ENCODE data around the gene NBPF1.
"Not testable (repeated sequence)": the region's sequence is repeated elsewhere in the genome, so short reads cannot be mapped to it uniquely, and the experiment has no call there.

NBPF1 gene

GRCh38 chr1:16623812-16624719 is 10.7 kb upstream of the NBPF1 start:
- not testable (repeated sequence) for DNase-seq (ENCODE audit: low read depth in 2 of 2, low spot score in 1 of 2)

DNA sequence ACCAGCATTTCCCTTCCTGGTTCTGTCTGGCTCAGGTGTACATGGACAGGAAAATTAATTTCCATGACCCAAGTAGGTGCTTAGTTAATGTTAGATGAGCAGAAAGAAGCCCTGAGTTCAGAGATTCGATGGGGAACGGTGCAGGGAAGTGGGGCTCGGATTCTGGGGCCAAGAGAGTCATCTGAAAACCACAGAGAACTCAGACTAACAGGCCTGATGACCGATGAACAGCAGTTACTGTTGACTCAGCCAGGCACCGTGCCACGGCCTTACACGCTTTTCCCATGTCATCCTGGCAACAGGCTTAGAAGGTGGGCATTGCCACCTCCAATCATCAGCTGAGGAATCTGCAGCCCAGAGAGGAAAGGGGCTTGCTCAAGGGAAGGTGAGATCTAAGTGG is 10.0 kb upstream of the NBPF1 start:
- DNase-seq (ENCODE audit: low read depth in 2 of 2, low spot score in 1 of 2), result not testable (repeated sequence)

GRCh38 chr1:16621681-16622315 is 8.4 kb upstream of the NBPF1 start:
- DNase-seq (ENCODE audit: low read depth in 2 of 2, low spot score in 1 of 2), result not testable (repeated sequence)

DNA sequence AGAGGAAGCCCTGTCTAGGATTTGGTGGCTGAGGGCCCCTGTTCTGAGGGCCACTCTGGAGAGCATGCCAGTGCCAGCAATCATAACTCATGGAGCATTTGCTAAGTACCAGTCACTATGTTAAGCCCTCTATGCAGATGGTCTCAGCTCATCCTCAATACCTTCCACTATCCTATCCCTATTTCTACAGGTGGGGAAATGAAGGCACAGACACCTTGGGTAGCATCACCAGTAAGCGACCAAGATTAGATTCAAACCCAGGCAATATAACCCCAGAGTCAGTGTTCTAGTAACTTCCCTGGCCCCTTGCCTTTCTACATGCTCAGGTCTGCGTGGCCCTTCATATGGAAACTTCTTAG is 7.9 kb upstream of the NBPF1 start:
- no peak for DNase-seq (ENCODE audit: low read depth in 2 of 2, low spot score in 1 of 2)

- not testable (repeated sequence) for DNase-seq (ENCODE audit: low read depth in 2 of 2, low spot score in 1 of 2)
Measured at GRCh38 chr1:16619803-16620501, 6.6 kb upstream of the NBPF1 start.

GRCh38 chr1:16618719-16619118 is 5.4 kb upstream of the NBPF1 start:
- DNase-seq (ENCODE audit: low read depth in 2 of 2, low spot score in 1 of 2), result no peak

DNA sequence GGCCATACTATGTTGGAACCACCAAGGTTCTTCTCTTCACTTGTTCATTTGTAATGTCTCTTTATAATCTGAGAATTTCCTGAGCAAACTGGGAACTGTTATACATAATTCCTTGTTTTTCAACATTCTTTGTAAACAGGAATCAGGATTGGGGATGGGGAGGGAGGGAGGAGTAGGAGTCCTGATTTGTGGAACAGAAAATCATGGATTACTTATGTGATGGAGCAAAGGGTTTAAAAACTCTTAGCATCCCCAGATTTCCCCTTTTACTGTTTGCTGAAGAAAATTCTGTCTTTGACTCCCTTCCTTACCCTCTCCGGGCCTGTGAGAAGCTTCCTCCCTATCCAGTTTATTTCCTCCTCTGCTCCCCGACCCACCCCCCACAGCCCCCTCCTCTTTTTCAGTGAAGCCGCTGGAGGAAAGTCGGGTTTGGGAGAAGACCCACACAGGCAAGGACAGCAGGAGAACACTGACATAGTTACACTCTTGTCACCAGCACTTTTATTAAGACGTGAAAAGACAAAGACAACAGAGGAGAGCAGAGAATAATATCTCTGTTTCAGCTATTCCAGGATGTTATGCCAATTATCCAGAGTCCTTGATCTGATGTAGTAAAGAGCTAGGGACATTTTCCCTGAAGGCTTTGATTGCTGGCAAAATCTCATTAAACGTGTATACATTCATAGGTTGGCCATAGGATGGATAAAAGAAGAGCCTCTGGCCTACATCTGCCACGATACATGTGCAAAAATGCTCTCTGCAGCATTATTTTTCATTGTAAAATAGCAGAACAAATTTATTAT is 4.6 kb upstream of the NBPF1 start:
- DNase-seq (ENCODE audit: low read depth in 2 of 2, low spot score in 1 of 2), result no peak

DNA sequence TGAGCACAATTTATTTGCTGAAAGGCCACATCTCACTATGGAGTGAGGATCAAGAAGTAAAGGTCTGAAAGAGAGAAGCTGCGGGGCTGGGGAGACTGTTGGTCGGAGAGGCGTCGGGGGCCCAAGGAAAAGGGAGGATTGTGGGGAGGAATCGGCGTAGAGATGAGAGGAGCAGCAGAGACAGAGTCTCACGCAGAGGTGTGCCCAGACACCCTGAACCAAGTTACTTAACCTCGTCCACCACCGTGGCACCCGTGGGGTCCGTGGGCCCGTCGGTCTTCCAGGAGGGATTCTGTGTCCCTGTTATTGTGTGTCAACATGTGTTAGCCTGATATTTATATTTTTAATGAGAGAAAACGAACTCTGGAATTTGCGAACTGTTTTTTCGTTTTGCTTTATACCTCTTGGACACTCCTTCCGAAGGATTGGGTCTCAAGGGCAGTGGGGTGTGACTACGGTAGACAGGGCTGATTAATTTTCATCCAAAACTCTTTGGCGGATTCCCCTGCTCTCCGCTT is 3.8 kb upstream of the NBPF1 start:
- no peak for DNase-seq (ENCODE audit: low read depth in 2 of 2, low spot score in 1 of 2)

DNA sequence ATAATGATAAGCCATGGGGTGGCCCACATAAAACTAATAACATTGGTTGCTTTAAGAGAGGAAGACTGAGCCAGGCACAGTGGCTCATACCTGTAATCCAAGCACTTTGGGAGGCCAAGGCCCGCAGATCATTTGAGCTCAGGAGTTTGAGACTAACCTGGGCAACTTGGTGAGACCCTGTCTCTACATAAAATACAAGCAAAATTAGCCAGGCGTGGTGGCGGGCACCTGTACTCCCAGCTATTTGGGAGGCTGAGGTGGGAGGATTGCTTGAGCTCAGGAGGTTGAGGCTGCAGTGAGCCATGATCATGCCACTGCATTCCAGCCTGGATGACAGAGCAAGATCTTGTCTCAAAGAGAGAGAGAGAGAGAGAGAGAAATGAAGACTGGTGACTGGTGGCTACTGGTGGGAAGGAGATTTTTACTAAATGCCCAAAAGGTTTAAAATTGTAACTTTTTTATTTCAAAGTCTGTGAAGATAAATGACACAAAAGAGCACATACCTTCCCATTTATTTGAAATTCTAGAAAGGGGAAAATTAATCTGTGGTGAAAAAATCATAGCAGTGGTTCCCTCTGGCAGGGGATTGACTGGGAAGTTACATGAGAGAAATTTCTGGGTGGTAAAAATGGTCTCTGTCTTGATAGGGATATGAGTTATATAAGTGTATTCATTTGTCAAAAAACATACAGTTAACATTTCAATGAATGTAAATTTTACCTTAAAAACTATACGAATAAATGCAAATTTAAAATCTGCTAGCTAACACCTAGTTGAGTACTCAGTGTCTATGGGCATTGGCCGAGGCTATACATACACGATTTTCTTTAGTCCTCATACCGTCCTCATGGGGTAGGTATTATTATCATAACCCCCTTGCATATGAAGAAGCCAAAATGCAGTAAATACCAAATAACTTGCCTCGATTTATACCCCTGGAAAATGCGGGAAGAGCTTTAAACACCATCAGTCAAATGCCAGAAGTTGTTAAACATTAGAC is 2.2 kb upstream of the NBPF1 start:
- DNase-seq (ENCODE audit: low read depth in 2 of 2, low spot score in 1 of 2), result no peak

DNA sequence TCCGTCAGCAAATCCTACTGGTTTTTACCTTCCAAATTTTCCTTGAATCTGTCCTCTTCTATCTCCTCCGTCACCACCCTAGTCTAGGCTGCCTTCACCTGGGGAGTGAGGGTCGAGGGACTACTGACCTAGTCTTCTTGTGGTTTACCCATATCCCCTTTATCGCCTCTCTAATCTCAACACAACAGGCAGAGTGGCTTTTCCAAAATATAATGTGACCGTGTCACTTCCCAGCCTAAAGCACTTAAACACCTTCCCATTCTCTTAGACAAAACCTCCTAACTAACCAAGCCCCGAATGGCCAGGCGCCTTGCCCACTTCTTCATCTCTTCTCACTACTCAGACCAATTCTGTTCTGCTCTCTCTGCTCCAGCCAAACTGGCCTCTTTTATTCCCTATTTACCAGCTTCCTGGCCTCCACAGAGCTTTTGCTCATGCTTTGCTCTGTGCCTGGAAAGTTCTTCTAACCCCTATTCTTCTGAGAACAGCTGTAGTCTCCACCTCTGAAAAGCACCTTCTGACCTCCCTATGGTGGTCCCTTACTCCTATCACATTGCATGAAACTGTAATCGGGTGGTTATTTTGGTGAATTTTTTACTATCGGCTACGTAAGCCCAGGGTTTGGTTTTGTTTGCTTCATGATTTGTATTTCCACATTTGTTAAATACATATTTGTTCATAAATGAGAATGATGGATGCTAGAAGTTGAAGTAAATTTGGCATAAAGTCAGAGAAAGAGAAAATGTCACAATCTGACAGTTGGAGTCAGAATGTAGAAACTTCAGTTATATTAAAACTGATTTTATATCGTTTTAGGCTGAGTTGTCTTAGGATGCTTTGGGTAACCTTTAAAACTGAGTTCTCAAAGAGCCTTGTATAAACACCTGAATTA is 1.2 kb upstream of the NBPF1 start:
- DNase-seq (ENCODE audit: low read depth in 2 of 2, low spot score in 1 of 2), result no peak

DNA sequence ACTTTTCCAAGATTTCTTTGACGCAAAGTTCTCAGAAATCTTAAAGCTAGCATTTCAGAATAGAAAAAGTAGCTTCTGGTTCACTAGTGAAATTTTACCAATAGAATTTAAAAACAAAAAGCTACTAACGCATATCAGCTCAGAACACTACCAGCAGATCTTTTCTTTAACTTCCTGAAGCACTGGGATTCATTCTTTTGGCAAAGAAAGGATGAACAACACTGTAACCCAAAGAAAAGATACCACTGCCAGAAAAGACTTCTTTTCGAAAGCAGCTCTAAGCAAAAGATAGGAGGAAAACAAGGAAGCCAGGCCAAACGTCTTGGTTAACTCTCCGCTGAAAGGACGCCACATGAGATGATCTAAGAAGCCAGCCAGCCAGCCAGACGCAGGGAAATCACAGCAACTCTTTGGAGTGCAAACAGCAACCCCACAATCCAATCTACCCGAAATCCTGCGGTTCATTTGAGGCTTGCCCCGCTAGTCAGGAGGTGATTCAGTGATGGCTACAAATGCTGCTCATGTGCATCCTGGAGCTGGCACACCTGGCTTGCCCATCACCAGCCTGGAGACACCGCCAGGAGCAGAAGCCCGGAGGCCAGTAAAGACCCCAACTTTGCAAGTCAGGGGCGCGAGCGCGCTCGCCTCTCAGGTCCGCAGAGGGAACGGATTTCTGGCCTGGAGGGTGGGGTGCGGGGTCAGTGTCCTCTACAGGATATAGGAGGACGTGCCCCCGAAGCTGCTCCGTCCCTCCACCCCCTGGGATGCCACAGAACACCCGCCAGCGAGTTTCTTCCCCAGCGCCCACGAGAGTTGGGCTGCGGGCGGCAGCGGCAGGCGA is 812 bp downstream of the NBPF1 start:
- DNase-seq (ENCODE audit: low read depth in 2 of 2, low spot score in 1 of 2), result no peak

GRCh38 chr1:16611981-16612331 is 1.4 kb downstream of the NBPF1 start:
- DNase-seq (ENCODE audit: low read depth in 2 of 2, low spot score in 1 of 2), result not testable (repeated sequence)

DNA sequence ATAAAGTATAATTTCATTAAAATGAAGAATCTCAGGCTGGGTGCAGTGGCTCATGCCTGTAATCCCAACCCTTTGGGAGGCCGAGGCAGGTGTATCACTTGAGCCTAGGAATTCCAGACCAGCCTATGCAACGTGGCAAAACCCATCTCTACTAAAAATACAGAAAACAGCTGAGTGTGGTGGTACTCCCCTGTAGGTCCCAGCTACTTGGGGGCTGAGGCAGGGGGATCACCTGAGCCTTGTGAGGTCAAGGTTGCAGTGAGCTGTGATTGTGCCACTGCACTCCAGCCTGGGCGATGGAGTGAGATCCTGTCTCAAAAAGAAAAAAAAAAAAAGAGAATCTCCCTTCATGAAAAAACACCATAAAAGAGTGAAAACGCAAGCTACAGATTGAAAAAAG is 2.2 kb downstream of the NBPF1 start:
- DNase-seq (ENCODE audit: low read depth in 2 of 2, low spot score in 1 of 2), result not testable (repeated sequence)

DNA sequence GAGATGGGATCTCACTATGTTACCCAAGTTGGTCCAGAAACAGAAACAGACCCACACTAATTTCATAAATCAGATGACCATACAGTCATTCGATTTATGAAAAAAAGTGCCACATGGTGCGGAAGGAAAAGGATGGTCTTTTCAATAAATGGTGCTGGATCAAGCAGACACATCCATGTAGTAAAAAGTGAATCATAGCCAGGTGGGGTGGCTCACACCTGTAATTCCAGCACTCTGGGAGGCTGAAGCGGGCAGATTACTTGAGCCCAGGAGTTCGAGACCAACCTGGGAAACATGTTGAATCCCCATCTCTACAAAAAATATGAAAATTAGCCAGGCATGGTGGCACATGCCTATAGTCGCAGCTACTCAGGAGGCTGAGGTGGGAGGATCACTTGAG is 2.8 kb downstream of the NBPF1 start:
- not testable (repeated sequence) for DNase-seq (ENCODE audit: low read depth in 2 of 2, low spot score in 1 of 2)

DNA sequence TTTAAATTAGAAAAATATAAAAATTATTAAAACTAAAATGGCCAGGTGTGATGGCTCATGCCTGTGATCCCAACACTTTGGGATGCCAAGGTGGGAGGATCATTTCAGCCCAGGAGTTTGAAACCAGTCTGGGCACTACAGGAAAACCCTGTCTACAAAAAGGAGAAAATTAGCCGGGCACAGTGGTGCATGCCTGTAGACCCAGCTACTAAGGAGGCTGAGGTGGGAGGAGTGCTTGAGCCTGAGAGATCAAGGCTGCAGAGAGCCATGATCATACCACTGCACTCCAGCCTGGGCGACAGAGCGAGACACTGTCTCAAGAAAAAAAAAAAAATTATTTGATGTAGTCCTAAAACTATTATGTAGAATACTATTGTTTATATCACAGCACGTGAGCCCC is 3.6 kb downstream of the NBPF1 start:
- not testable (repeated sequence) for DNase-seq (ENCODE audit: low read depth in 2 of 2, low spot score in 1 of 2)

GRCh38 chr1:16608838-16609560 is 4.4 kb downstream of the NBPF1 start:
- DNase-seq (ENCODE audit: low read depth in 2 of 2, low spot score in 1 of 2), result no peak

All from stimulated activated CD8-positive, alpha-beta memory T cell treated with anti-CD3 and anti-CD28 coated beads, Interleukin-4, amount 100 ng/mL, for 4 hours (primary cell).